Inflammatory macrophage treated with lipopolysaccharide for 4 hours (primary cell): ENCODE results near the gene PIP4K2C.
"Not testable (repeated sequence)": the region's sequence is repeated elsewhere in the genome, so short reads cannot be mapped to it uniquely, and the experiment has no call there.

Experiments
- DNase-seq: peaks from one replicate; pipeline ENCODE4 v3.0.0-alpha.2; 2020

Gene PIP4K2C

GRCh38 chr12:57611108-57611826 lies 20.3 kb downstream of the PIP4K2C start, which contains the start of gene ARHGEF25:
Gene ARHGEF25 (plus strand): TSS chr12:57611435. CDS start chr12:57611895, 460 bp downstream.
- no peak for DNase-seq

DNA sequence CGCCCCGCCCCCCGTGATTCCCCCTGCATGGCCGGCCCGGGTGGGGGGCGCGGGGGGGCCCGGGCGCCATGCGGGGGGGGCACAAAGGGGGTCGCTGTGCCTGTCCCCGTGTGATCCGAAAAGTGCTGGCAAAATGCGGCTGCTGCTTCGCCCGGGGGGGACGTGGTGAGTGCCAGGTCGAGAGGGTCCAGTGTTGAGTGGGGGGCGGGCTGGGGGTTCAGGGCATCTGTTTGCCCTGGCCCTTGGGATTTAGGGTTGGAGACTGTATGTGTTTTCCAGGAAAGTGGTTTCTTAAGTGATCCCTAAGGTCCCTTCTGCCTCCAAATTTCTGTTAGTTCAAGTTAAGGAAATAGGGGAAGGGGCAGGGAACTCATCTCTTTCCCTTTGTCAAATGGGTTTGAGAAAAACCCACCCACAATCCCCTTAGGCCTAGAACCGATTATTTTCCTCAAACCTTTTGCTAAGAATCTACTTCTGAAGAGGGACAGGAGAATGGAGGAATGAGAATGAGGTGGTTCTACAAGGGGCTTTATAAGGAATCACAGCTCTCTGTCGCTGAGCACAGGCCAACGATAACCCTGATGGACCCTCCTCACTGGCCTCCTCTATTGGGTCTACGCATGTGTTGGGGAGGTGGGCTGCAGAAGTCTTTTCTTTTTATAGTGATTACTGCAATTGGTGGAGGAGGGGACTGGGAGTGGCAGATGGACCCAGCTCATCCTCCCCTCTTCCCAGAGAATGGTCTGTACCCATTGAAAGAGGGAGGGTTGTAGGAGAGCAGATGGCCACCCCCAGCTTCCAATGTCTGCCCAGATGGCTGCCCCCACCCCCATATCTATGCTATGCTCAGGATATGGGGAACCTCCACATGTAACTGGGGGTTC lies 21.1 kb downstream of the PIP4K2C start:
- DNase-seq: no peak

GRCh38 chr12:57612711-57613426 lies 21.9 kb downstream of the PIP4K2C start:
- no peak for DNase-seq

DNA sequence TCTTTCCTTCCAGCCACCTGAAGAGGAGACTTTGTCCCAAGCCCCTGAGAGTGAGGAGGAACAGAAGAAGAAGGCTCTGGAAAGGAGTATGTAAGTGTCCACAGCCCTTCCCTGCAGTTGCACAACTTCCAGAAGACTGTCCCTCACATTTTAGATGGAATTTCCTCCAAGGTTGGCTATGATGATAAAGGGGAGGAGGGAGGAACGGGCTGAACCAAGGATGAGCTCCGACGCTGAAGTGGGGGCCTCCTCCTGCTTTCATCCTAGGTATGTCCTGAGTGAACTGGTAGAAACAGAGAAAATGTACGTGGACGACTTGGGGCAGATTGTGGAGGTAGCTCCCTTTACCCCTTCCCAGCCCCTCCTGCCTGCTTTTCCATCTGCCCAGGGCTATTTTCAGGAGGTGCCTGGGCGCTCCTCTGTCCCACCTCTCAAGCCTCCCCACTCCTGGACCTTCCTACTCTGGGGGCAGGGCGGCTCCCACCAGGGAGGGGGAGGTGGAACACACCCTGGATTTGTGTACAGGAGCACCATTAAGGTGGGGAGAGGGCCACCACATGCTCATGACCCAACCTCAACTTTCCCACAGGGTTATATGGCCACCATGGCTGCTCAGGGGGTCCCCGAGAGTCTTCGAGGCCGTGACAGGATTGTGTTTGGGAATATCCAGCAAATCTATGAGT lies 22.6 kb downstream of the PIP4K2C start:
- DNase-seq: no peak

DNA sequence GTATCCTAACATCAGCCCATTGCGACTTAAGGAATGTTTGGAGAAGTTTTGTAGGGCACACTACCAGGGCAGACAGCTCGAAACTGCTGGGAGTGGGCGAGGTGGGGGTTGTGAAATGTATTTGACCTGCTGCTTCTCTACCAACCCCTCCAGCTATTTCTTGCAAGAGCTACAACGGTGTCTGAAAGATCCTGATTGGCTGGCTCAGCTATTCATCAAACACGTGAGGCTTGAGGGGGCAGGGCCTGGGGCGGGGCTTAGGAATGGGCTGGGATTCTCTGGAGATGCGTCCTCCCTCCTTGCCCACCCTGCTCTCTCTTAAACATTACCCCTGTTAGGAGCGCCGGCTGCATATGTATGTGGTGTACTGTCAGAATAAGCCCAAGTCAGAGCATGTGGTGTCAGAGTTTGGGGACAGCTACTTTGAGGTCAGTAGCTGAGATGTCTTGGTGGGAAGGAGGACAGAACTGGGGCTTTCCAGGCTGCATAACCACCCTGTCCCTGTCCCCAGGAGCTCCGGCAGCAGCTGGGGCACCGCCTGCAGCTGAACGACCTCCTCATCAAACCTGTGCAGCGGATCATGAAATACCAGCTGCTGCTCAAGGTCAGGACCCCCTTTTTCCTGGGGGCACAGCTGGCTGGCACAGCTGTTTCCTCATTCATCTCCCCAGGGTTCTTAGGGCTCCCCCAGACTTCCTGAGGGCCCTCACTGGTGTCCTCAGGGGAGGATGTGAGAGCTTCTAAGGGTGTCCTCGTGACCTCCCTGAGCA lies 23.4 kb downstream of the PIP4K2C start:
- no peak for DNase-seq

DNA sequence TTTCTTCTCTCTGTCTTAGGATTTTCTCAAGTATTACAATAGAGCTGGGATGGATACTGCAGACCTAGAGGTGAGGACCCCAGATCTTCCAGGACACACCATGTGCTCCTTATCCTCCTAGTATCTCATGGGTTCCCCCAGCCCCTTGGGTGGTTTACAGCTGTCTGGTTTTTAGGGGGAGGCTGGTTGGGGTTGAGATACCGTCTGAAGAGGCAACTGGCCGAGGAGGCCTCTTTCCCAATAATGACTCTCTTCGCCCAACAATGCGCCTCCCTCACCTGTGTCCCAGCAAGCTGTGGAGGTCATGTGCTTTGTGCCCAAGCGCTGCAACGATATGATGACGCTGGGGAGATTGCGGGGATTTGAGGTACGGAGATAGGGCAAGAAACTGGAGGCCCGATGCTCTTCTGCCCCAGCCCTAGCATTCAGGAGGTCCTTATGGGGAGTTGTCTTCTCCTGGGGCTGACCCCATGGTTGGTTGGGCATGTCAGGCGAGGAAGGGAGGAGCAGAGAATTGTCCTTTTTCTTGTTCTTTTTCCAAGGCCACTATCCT lies 24.0 kb downstream of the PIP4K2C start:
- DNase-seq: no peak

- DNase-seq: no peak
Observed at GRCh38 chr12:57615637-57616036, 24.6 kb downstream of the PIP4K2C start.

DNA sequence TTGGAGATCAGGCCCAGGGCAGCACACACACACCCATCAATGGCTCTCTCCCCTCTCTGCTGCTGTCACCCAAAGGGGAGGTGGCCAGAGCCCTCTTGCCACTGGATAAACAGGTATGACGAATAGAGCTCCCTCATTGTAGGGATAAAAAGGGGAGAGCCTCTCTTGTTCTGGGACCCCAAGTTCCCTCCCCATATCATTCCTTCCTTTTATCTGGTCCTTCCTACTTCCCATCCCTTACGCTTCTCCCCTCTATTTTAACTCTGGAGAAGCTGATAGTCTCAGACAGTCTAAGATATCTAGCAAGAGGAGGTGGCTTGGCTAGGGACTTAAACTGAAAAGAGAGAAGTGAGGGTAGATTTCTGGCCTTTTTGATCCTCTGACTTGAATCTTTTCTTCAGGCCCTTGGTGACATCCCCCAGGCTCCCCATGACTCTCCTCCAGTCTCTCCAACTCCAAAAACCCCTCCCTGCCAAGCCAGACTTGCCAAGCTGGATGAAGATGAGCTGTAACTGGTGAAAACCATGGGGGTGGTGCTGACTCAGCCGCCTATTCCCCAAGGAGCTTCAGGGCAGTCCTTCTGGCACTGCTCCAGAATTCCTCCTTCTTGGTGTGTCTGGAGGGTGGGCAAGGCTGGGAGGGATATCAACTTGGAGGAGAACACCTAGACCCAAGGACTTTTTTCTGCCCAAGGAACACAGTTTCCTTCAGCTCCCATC lies 25.6 kb downstream of the PIP4K2C start:
- no peak for DNase-seq

DNA sequence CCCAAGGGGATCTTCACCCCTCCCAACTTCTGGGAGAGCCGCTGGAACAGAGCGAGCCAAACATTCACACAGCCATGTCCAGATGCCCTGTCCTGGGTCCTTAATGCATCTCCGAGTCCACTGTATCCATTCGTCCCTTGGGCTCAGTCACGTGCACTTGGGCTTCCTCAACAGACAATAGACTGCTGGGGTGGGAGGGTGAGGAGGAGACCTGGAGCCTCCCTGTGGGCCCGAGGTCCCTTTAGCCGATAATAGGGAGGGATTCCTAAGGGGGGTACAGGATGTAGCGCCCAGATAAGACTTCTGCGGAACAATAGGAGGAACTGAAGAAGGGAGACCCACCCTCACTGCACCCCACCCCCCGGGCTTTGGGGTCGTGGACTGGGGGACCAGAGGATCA lies 26.9 kb downstream of the PIP4K2C start:
- DNase-seq: no peak

- not testable (repeated sequence) for DNase-seq
Observed at GRCh38 chr12:57618431-57618830, 27.4 kb downstream of the PIP4K2C start.

DNA sequence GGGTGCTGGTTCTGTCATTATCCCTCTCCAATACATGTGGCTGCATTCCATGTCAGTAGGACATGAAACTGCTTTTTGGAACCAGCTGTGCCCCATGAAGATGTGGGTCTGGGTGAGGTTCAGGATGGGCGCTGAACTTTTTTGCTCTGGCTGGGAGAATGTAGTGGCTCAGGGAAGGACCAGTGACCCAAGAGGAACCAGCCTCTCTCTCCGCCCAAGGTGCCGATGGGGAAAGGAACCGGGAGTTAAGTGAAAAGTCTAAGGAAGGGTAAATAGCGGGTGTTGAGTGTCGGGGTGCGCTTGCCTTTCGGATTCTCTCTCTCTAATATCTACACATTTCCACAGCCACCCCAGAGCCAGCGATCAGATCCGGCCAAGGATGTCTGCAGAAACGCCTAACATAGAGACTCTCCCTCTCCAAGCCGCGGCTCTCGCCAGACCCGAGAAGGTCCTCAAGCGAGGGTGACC lies 28.0 kb downstream of the PIP4K2C start:
- no peak for DNase-seq

GRCh38 chr12:57619434-57620244 lies 28.6 kb downstream of the PIP4K2C start:
- DNase-seq: no peak

- DNase-seq: no peak
Observed at GRCh38 chr12:57620245-57620935, 29.4 kb downstream of the PIP4K2C start.

DNA sequence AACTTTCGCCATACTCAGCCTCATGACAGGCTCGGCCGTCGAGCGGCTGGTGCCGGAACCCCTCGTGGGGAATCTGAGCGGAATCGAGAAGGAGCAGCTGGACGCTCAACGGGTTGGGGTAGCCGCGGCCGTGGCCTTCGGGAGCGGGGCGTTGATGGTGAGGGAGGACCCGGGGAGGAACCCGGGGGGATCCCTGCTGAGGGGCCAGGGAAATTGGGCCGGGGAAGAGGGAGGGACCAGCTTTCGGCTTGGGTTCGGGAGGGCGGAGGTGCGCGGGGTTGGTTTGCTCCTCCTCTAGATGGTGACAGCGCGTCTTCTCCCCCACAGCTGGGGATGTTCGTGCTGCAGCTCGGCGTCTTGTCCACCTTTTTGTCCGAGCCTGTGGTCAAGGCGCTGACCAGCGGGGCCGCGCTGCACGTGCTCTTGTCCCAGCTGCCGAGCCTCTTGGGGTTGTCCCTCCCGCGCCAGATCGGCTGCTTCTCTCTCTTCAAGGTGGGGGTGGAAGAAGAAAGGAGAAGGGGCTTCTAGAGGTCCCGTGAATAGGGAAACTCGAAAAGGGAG lies 30.0 kb downstream of the PIP4K2C start:
- peak; percentile 45 for DNase-seq

DNA sequence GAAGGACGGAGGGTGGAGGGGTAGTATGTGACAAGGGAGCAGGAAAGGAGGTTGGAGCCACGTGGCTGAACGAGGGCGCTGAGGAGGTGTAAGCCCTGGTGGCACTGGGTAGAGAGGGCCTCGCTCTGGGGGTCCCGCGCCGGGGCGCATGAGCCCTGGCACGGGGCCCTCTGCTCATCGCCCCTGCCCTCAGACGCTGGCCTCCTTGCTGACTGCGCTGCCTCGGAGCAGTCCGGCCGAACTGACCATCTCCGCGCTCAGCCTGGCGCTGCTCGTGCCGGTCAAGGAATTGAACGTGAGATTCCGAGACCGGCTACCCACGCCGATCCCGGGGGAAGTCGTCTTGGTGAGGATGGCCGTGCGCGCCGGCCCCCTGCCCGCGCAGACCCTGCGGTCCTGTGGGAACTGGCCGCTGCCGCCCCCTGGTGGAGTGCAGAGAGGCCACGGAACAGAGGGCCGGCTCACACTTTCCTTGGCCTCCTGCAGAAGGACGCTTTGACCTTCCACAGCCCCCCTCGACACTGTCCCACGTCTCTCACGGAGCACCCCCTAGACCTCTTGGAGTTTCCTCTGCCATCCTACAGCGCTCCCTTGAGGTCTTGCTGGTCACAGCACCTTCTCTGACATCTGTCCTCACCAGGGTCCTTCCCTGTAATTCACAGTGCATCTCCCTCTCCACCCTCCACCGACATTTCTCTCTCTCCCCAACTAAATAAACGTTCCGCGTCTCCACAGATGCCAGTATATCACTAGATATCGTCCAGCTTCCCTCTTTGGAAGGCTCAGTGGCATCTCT lies 30.7 kb downstream of the PIP4K2C start:
- DNase-seq: peak; percentile 35

- DNase-seq: no peak
Observed at GRCh38 chr12:57622293-57623245, 31.6 kb downstream of the PIP4K2C start.

DNA sequence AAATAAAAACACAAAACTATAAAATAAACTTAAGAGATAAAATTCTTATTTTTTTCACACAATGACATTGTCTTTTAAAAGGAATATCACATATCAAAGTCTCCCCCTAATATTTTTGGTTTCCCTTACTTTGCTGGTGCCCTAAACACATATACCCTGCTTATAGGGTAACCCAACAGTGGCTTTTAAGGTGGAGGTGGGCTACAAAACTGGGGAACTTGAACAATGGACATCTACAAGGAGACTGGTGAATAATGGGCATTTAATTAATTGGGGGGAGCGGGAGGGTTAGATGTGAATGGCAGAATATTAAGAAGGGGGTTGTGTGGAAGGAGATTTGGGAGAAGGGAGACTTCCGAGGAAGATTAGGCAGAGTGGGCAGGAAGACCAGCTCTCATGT lies 32.4 kb downstream of the PIP4K2C start:
- DNase-seq: no peak
